ENCODE data around the gene DCST1.

DNA sequence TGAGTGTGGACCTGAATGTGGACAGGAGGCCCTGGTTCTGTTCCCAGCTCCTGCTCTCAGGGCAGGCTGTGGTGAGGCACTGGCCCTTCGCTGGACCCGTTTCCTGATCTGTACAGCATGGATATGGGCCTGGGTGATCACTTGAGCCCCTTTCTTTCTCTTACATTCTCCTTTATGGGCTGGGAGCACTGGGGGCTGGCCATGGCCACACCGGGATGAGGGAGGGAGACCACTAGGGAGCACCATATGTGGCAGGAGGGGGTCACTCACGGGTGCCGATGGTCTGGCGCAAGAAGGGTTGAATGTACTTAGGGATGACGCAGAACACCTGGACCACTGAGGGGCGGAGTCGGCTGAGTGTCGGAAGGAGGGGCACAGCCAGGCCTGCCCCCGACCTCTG lies 2.7 kb upstream of the DCST1 start:
- TF ChIP-seq POLR2AphosphoS5 (IDR thresholded peaks at IDR 0.05; ENCODE audit: low read depth, low read length) = no peak
- TF ChIP-seq, protein P1, sequence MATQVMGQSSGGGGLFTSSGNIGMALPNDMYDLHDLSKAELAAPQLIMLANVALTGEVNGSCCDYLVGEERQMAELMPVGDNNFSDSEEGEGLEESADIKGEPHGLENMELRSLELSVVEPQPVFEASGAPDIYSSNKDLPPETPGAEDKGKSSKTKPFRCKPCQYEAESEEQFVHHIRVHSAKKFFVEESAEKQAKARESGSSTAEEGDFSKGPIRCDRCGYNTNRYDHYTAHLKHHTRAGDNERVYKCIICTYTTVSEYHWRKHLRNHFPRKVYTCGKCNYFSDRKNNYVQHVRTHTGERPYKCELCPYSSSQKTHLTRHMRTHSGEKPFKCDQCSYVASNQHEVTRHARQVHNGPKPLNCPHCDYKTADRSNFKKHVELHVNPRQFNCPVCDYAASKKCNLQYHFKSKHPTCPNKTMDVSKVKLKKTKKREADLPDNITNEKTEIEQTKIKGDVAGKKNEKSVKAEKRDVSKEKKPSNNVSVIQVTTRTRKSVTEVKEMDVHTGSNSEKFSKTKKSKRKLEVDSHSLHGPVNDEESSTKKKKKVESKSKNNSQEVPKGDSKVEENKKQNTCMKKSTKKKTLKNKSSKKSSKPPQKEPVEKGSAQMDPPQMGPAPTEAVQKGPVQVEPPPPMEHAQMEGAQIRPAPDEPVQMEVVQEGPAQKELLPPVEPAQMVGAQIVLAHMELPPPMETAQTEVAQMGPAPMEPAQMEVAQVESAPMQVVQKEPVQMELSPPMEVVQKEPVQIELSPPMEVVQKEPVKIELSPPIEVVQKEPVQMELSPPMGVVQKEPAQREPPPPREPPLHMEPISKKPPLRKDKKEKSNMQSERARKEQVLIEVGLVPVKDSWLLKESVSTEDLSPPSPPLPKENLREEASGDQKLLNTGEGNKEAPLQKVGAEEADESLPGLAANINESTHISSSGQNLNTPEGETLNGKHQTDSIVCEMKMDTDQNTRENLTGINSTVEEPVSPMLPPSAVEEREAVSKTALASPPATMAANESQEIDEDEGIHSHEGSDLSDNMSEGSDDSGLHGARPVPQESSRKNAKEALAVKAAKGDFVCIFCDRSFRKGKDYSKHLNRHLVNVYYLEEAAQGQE (IDR thresholded peaks at IDR 0.05; ENCODE audit: insufficient read depth in 1 of 2, low read depth in 2 of 2, low read length in 2 of 2) = no peak
- TF ChIP-seq SIN3A (IDR thresholded peaks at IDR 0.05; ENCODE audit: borderline replicate concordance, insufficient read depth, low read length) = no peak
- no peak for TF ChIP-seq FOXP2 (optimal IDR thresholded peaks at IDR 0.05; ENCODE audit: borderline replicate concordance, extremely low read depth, extremely low read length, insufficient read depth)

All from PFSK-1 (cell line).